Measurements from ENCODE around the gene ATP6V1A.

The ATP6V1A gene

GRCh38 chr3:113747283-113748046, 630 bp downstream of the ATP6V1A start:
- Histone ChIP-seq H3K27me3 (ENCODE audit: low read length) (no peaks in the 10 kb centered on the region), H3K27ac (ENCODE audit: low read depth, low read length) (peak overlapping the region; percentile 48), H3F3A (ENCODE audit: insufficient read depth) (peaks cover 41% of the 10 kb centered on the region), H4K20me1 (ENCODE audit: low read depth, low read length) (peaks cover 23% of the 10 kb centered on the region), H3K4me2 (ENCODE audit: low read depth, low read length, poor library complexity, severe bottlenecking) (peak overlapping the region; percentile 92), H3K9ac (ENCODE audit: low read length) (peak overlapping the region; percentile 99), H3K4me3 (ENCODE audit: insufficient read depth, low read length, poor library complexity, severe bottlenecking) (peak overlapping the region; percentile 97), H3K9me3 (ENCODE audit: insufficient read depth, low read length) (no peaks in the 10 kb centered on the region), H3K36me3 (ENCODE audit: low read length) (peaks cover 6% of the 10 kb centered on the region), H3K9me2 (replicated peaks; ENCODE audit: insufficient read depth, low read length) (no peaks in the 10 kb centered on the region), H2AFZ (ENCODE audit: low read depth, low read length, severe bottlenecking) (peak overlapping the region; percentile 52), H3K79me2 (ENCODE audit: insufficient read depth, low read length) (peaks cover 75% of the 10 kb centered on the region)
- TF ChIP-seq CTCF (IDR thresholded peaks at IDR 0.05; ENCODE audit: insufficient read depth, low read length, poor library complexity, severe bottlenecking) (no peak), EZH2phosphoT487 (conservative IDR thresholded peaks at IDR 0.05; ENCODE audit: low read length) (no peak)

- Histone ChIP-seq H4K20me1 (ENCODE audit: low read depth, low read length) (no peaks in the 10 kb centered on the region), H3K9ac (ENCODE audit: low read length) (no peak overlapping the region), H3K9me3 (ENCODE audit: insufficient read depth, low read length) (no peaks in the 10 kb centered on the region), H3K27me3 (ENCODE audit: low read length) (no peaks in the 10 kb centered on the region), H3K79me2 (ENCODE audit: insufficient read depth, low read length) (peaks cover 77% of the 10 kb centered on the region), H3K27ac (ENCODE audit: low read depth, low read length) (no peak overlapping the region), H3F3A (ENCODE audit: insufficient read depth) (peaks cover 37% of the 10 kb centered on the region), H2AFZ (ENCODE audit: low read depth, low read length, severe bottlenecking) (no peak overlapping the region), H3K36me3 (ENCODE audit: low read length) (no peaks in the 10 kb centered on the region), H3K4me2 (ENCODE audit: low read depth, low read length, poor library complexity, severe bottlenecking) (peak overlapping the region; percentile 18), H3K9me2 (replicated peaks; ENCODE audit: insufficient read depth, low read length) (no peaks in the 10 kb centered on the region), H3K4me3 (ENCODE audit: insufficient read depth, low read length, poor library complexity, severe bottlenecking) (no peak overlapping the region)
- TF ChIP-seq EZH2phosphoT487 (conservative IDR thresholded peaks at IDR 0.05; ENCODE audit: low read length) (no peak), CTCF (IDR thresholded peaks at IDR 0.05; ENCODE audit: insufficient read depth, low read length, poor library complexity, severe bottlenecking) (no peak)
Measured at GRCh38 chr3:113751141-113751540, 4.3 kb downstream of the ATP6V1A start.

GRCh38 chr3:113753376-113753985, 6.6 kb downstream of the ATP6V1A start:
- H3K79me2 ChIP-seq (ENCODE audit: insufficient read depth, low read length), result peaks cover 81% of the 10 kb centered on the region
- no peak overlapping the region for H3K4me3 ChIP-seq (ENCODE audit: insufficient read depth, low read length, poor library complexity, severe bottlenecking)
- no peak overlapping the region for H3K9ac ChIP-seq (ENCODE audit: low read length)
- peaks cover 32% of the 10 kb centered on the region; the same call in 1 of the 2 replicates for H3F3A ChIP-seq (ENCODE audit: insufficient read depth)
- no peaks in the 10 kb centered on the region for H4K20me1 ChIP-seq (ENCODE audit: low read depth, low read length)
- H2AFZ ChIP-seq (ENCODE audit: low read depth, low read length, severe bottlenecking), result no peak overlapping the region
- no peak for TF ChIP-seq CTCF (IDR thresholded peaks at IDR 0.05; ENCODE audit: insufficient read depth, low read length, poor library complexity, severe bottlenecking)
- no peak for TF ChIP-seq EZH2phosphoT487 (conservative IDR thresholded peaks at IDR 0.05; ENCODE audit: low read length)
- peaks cover 4% of the 10 kb centered on the region; the same call in 1 of the 2 replicates for H3K36me3 ChIP-seq (ENCODE audit: low read length)
- H3K27me3 ChIP-seq (ENCODE audit: low read length), result no peaks in the 10 kb centered on the region
- H3K9me2 ChIP-seq (replicated peaks; ENCODE audit: insufficient read depth, low read length), result no peaks in the 10 kb centered on the region
- no peaks in the 10 kb centered on the region for H3K9me3 ChIP-seq (ENCODE audit: insufficient read depth, low read length)
- peak overlapping the region; percentile 49 for H3K4me2 ChIP-seq (ENCODE audit: low read depth, low read length, poor library complexity, severe bottlenecking)
- no peak overlapping the region for H3K27ac ChIP-seq (ENCODE audit: low read depth, low read length)
